GM12864 (cell line): ENCODE data around the gene MGLL.

ENCODE experiments used
- DNase-seq: peaks from one replicate; pipeline ENCODE4 v3.0.0-alpha.2; 2011; ENCODE audit warnings: low read depth
- H3K4me3 ChIP-seq: 2 replicates; pipeline ENCODE4 v1.5.1; 2011; ENCODE audit warnings: mild to moderate bottlenecking, low read depth, low read length, control low read depth
- CTCF ChIP-seq: IDR thresholded peaks from 2 replicates; pipeline ENCODE4 v1.5.1; 2011; ENCODE audit warnings: low read depth, mild to moderate bottlenecking, moderate library complexity, low read length, control low read depth, inconsistent platforms; ENCODE audit errors: missing control alignments

The MGLL gene

GRCh38 chr3:127689266-127689860 lies 133.0 kb downstream of the MGLL start:
- no peak for TF ChIP-seq CTCF
- no peak for DNase-seq

DNA sequence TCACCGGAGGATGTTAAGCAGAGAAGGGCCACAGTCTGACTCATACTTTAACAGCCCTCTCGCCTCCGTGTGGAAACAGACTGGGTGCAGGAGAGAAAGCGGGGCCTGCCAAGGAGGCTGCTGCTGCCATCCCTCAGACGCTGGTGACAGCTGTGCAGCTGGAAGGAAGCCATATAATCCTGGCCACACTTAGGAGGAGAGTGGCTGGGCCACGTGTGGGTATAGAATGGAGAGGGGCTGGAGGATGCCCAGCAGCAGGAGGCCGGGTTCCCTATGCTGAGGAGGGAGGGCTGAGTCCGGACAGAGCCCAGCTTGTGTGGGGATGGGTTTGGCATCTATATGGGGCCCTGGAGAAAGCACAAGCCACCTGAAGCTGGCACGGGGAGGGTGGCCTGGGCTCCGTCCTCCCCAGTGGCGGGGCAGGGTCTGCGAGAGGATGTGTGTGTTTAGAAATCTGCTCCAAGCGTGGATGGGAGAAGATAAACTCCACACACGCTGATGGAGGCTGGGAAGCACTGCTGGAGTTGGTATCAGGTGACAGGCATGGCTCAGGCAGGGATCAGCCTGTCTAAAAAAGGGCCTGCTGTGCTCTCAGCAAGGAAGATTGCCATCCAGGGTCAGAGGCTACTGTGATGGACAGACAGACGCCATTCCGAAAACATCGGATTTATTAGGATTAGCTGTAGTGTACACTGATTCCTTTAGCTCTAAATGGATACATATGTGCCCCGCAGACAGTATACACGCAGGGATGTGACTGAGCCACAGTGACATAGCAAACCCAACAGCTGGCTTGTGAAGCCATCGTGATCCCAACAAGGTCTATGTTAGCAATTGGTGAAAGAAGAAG lies 133.7 kb downstream of the MGLL start:
- no peak for TF ChIP-seq CTCF
- no peak for DNase-seq
- H3K4me3 ChIP-seq, result no peak overlapping the region

More at GRCh38 chr3:127689266-127689860, 133.0 kb downstream of the MGLL start:
- H3K4me3 ChIP-seq, result no peak overlapping the region

DNA sequence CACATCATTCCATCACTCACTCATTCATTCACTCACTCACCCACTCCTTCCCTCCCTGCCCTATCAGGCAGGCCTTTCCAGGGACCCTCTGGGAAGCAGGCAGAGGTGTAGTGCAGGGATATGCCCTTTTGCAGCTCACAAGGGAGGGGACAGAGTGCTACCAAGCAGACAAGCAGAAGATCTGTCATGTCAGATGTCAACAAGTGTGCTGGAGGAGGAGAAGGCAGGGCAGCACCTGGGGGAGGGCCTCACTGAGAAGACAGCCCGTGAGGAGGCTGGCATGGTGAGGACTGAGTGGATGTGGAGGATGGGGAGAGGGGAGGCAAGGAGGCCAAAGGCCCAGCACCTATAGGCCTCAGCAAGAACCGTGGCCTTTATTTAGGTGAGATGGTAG lies 134.3 kb downstream of the MGLL start:
- DNase-seq, result no peak
- TF ChIP-seq CTCF, result no peak
- H3K4me3 ChIP-seq, result no peak overlapping the region

DNA sequence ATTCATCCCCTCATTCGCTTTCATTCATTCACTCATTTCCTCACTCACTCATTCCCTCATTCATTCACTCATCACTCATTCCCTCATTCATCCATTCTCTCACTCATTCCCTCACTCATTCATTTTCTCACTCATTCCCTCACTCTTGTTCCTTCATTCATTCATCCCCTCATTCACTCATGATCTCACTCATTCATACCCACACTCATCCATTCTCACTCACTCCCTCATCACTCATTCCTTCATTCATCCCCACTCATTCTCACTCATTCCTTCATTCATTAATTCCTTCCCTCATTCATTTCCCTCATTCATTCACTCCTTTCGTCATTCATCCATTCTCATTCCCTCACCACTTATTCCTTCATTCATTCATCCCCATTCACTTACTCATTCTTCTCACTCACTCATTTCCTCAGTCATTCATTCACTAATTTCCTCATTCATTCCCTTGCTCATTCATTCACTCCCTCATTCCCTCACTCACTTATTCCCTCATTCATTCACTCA lies 135.0 kb downstream of the MGLL start:
- DNase-seq, result no peak
- no peak overlapping the region for H3K4me3 ChIP-seq
- TF ChIP-seq CTCF, result no peak

- no peak for TF ChIP-seq CTCF
- DNase-seq, result no peak
Measured at GRCh38 chr3:127686512-127686894, 135.8 kb downstream of the MGLL start.

GRCh38 chr3:127685708-127686511 lies 136.4 kb downstream of the MGLL start:
- DNase-seq, result no peak
- TF ChIP-seq CTCF, result no peak
- no peak overlapping the region for H3K4me3 ChIP-seq

More at GRCh38 chr3:127686512-127686894, 135.8 kb downstream of the MGLL start:
- H3K4me3 ChIP-seq, result no peak overlapping the region
